HepG2 (cell line): ENCODE results near the gene SDK1. TPM values are rescaled to one million over a fixed set of nuclear protein-coding genes. Genes with fewer than 3 reads are reported as not detected.

Experiments
- ATAC-seq: fragments of 200-7000 bp; cut with Tn5 transposase; 3 replicates; pipeline ENCODE4 v1.9.1; 2020; ENCODE audit warnings: mild to moderate bottlenecking, moderate library complexity
- BruUV-seq: library from RNA; stranded (reverse); fragments of 400-500 nt; replicated peaks from 2 replicates; lab custom pipeline; 2021; lab: Mats Ljungman, UMichigan
- CTCF ChIA-PET: fragments of 300-600 bp; formaldehyde crosslinking; extraction: SDS; loops from one replicate; lab custom pipeline; 2021; ENCODE audit warnings: low total read pairs, inconsistent platforms, low intra/inter-chr PET ratio; lab: Yijun Ruan, JAX
- POLR2A ChIA-PET: fragments of 350-600 bp; sonication (Branson Sonifier 250); formaldehyde crosslinking; loops from one replicate; lab custom pipeline; 2020; ENCODE audit warnings: antibody characterized with exemption, inconsistent platforms; lab: Yijun Ruan, JAX
- DNase-seq: peaks from one replicate; pipeline ENCODE4 v3.0.0-alpha.2; 2015; ENCODE audit warnings: low spot score
- FAIRE-seq: peaks from 3 replicates; lab custom pipeline; 2011; peaks lifted over from hg19 to GRCh38; lab: Jason Lieb, UNC
- H2AFZ ChIP-seq: one replicate; pipeline ENCODE4 v1.6.1; 2011; ENCODE audit warnings: low read length, inconsistent platforms
- H3K27ac ChIP-seq: fragments of 300-600 bp; 3 replicates; pipeline ENCODE4 v1.8.0; 2011; ENCODE audit warnings: mixed run types, mild to moderate bottlenecking, mixed read lengths, low read length, inconsistent platforms; ENCODE audit not compliant: insufficient read depth; ENCODE audit errors: extremely low read length
- H3K27me3 ChIP-seq, 2 experiments: fragments of 200-600 bp in 1 of 2; 2 replicates in 1 of 2; 3 replicates in 1 of 2; pipeline versions ENCODE4 v1.6.0 to v1.8.0; 2011; ENCODE audit warnings: low read length in 2 of 2, mild to moderate bottlenecking in 2 of 2, moderate library complexity in 2 of 2, inconsistent platforms in 1 of 2; ENCODE audit not compliant: insufficient read depth in 2 of 2, control insufficient read depth in 1 of 2
- H3K36me3 ChIP-seq, 2 experiments: fragments of 200-600 bp in 1 of 2; replicated peaks in 1 of 2; 2 replicates in 1 of 2; 3 replicates in 1 of 2; pipeline versions ENCODE4 v1.5.1 to v1.8.0; 2011; ENCODE audit warnings: low read length in 2 of 2, inconsistent platforms in 1 of 2; ENCODE audit not compliant: insufficient read depth in 2 of 2, control insufficient read depth in 1 of 2
- H3K4me1 ChIP-seq: 2 replicates; pipeline ENCODE4 v1.5.1; 2012; ENCODE audit warnings: low read length, inconsistent platforms; ENCODE audit not compliant: insufficient read depth
- H3K4me2 ChIP-seq: 2 replicates; pipeline ENCODE4 v1.6.0; 2011; ENCODE audit warnings: low read depth, low read length, inconsistent platforms
- H3K4me3 ChIP-seq, 3 experiments: fragments of 200-600 bp in 1 of 3; sonication (generic), shearing (Covaris generic) in 1 of 3; replicated peaks in 1 of 3; 2 replicates each; pipeline ENCODE4 v1.5.1; 2011 to 2016; ENCODE audit warnings: low read length in 3 of 3, inconsistent platforms in 2 of 3, low read depth in 2 of 3, mild to moderate bottlenecking in 2 of 3, control low read depth in 1 of 3, mixed read lengths in 1 of 3; ENCODE audit not compliant: insufficient read depth in 1 of 3
- H3K79me2 ChIP-seq: one replicate; pipeline ENCODE4 v1.6.1; 2011; ENCODE audit warnings: low read length, inconsistent platforms; ENCODE audit not compliant: insufficient read depth
- H3K9ac ChIP-seq: 2 replicates; pipeline ENCODE4 v1.6.0; 2011; ENCODE audit warnings: mild to moderate bottlenecking, low read depth, low read length, inconsistent platforms; ENCODE audit not compliant: insufficient read depth
- H3K9me3 ChIP-seq: 2 replicates; pipeline ENCODE4 v1.5.1; 2012; ENCODE audit warnings: mild to moderate bottlenecking, low read length
- H4K20me1 ChIP-seq: 2 replicates; pipeline ENCODE4 v1.6.0; 2011; ENCODE audit warnings: inconsistent platforms, mild to moderate bottlenecking, low read length, moderate library complexity; ENCODE audit not compliant: insufficient read depth
- AHR ChIP-seq: IDR thresholded peaks from 2 replicates; pipeline ENCODE4 v1.6.1; 2018; ENCODE audit warnings: missing genetic modification reagents, missing compliant biosample characterization
- ARHGAP35 ChIP-seq: sonication (generic); formaldehyde crosslinking; IDR thresholded peaks from 2 replicates; pipeline ENCODE4 v1.9.0; 2022; ENCODE audit warnings: mild to moderate bottlenecking, inconsistent platforms, moderate library complexity, missing genetic modification reagents, borderline replicate concordance
- ATF5 ChIP-seq: sonication (generic); formaldehyde crosslinking; IDR thresholded peaks from 2 replicates; pipeline ENCODE4 v1.4.0; 2020; ENCODE audit warnings: mild to moderate bottlenecking, low read depth, missing genetic modification reagents
- HNF1A ChIP-seq, 2 experiments: sonication (generic) in 1 of 2; formaldehyde crosslinking in 1 of 2; IDR thresholded peaks; 2 replicates each; pipeline versions ENCODE4 v1.4.0 to v1.6.1; 2016 to 2020; ENCODE audit warnings: borderline replicate concordance in 1 of 2, low read depth in 1 of 2, mild to moderate bottlenecking in 1 of 2, missing genetic modification reagents in 1 of 2
- IRF2 ChIP-seq: IDR thresholded peaks from 2 replicates; pipeline ENCODE4 v1.6.1; 2018; ENCODE audit warnings: missing genetic modification reagents, missing compliant biosample characterization
- KMT2B ChIP-seq: IDR thresholded peaks from 2 replicates; pipeline ENCODE4 v1.6.1; 2016; ENCODE audit warnings: missing genetic modification reagents, missing compliant biosample characterization
- LRRFIP1 ChIP-seq: sonication (generic); formaldehyde crosslinking; conservative IDR thresholded peaks from 2 replicates; pipeline ENCODE4 v1.4.0; 2020; ENCODE audit warnings: missing genetic modification reagents
- MYC ChIP-seq: sonication (generic); formaldehyde crosslinking; IDR thresholded peaks from 2 replicates; pipeline ENCODE4 v1.9.0; 2021; ENCODE audit warnings: missing genetic modification reagents, borderline replicate concordance
- RNF2 ChIP-seq: fragments of 450-650 bp; conservative IDR thresholded peaks from 2 replicates; pipeline ENCODE4 v1.6.1; 2016; ENCODE audit warnings: low read depth
- SRF ChIP-seq: IDR thresholded peaks from 2 replicates; pipeline ENCODE4 v1.6.1; 2011; ENCODE audit warnings: mild to moderate bottlenecking, low read depth, low read length, moderate library complexity
- SRSF1 ChIP-seq: fragments of 200-400 bp; formaldehyde crosslinking; optimal IDR thresholded peaks from 2 replicates; pipeline ENCODE3; 2017; ENCODE audit warnings: mild to moderate bottlenecking, low read depth, low read length, moderate library complexity
- TOE1 ChIP-seq: sonication (generic); formaldehyde crosslinking; IDR thresholded peaks from 2 replicates; pipeline ENCODE4 v1.4.0; 2020; ENCODE audit warnings: mild to moderate bottlenecking, missing genetic modification reagents
- U2AF1 ChIP-seq: fragments of 200-400 bp; formaldehyde crosslinking; optimal IDR thresholded peaks from 2 replicates; pipeline ENCODE3; 2017; ENCODE audit warnings: mild to moderate bottlenecking, low read depth, low read length
- ZKSCAN1 ChIP-seq: fragments of 150-350 bp; IDR thresholded peaks from 2 replicates; pipeline ENCODE4 v1.6.1; 2014; ENCODE audit warnings: low read length
- ZNF331 ChIP-seq: sonication (generic); formaldehyde crosslinking; IDR thresholded peaks from 2 replicates; pipeline ENCODE4 v1.4.0; 2020; ENCODE audit warnings: missing genetic modification reagents
- ZNF549 ChIP-seq: sonication (generic); formaldehyde crosslinking; IDR thresholded peaks from 2 replicates; pipeline ENCODE4 v1.5.0; 2020; ENCODE audit warnings: missing genetic modification reagents
- WGBS: methylation state at CpG from one replicate; pipeline ENCODE4 v1.1.6; 2017; ENCODE audit warnings: low lambda C conversion rate; 5-methylcytosine and 5-hydroxymethylcytosine counted together
- in situ Hi-C: cut with HindIII; loops from 2 replicates; pipeline ENCODE4 v1.10.0; 2017; ENCODE audit warnings: low pct_unique_long_range_greater_than_20kb; ENCODE audit not compliant: extremely low pct_ligation_motif_present
- intact Hi-C: fragments of 100-400 bp; cut with micrococcal nuclease; formaldehyde crosslinking; loops from one replicate; pipeline ENCODE4 v1.10.0; 2022; ENCODE audit not compliant: unreplicated experiment
- polyA plus RNA-seq, 8 experiments: library from polyadenylated mRNA; depleted of rRNA in 3 of 8; stranded (reverse) in 7 of 8; unstranded in 1 of 8; fragments of >200 nt; fragmentation: Illumina TruSeq in 4 of 8; extraction: Trizol in 4 of 8; gene quantifications; 2 replicates each; pipeline versions ENCODE4 v1.2.1 to v1.2.3, GENCODE V29; 2011 to 2016; ENCODE audit warnings: low read depth in 4 of 8, missing spikeins in 1 of 8, mixed read lengths in 1 of 8; ENCODE audit not compliant: insufficient read depth in 1 of 8
- total RNA-seq, 5 experiments: library from RNA; depleted of rRNA; stranded (reverse); fragments of >200 nt; fragmentation: Illumina TruSeq; extraction: Trizol; gene quantifications; 2 replicates each; pipeline ENCODE4 v1.2.3, GENCODE V29; 2016; ENCODE audit warnings: low read depth in 1 of 5

Gene SDK1
- total and polyA plus RNA-seq, 2 of the 13 experiments (the other 11 are each of a cell fraction or from before 2014, with no cell fraction given), result 0.35 to 2.4 TPM

- TF ChIP-seq ZNF549 (CRISPR knock-in tag) (no peak), KMT2B (CRISPR knock-in tag) (no peak), ATF5 (CRISPR knock-in tag) (no peak), U2AF1 (no peak), ARHGAP35 (no peak), AHR (CRISPR knock-in tag) (no peak)
Measured at GRCh38 chr7:4212376-4212775, 911.3 kb downstream of the SDK1 start (continued).

GRCh38 chr7:4214291-4215155 lies 913.5 kb downstream of the SDK1 start:
- no TSS peak for BruUV-seq
- Histone ChIP-seq H3K4me2 (no peak overlapping the region), H3K27ac (no peak overlapping the region), H3K79me2 (no peaks in the 10 kb centered on the region), H3K9me3 (no peaks in the 10 kb centered on the region), H2AFZ (no peak overlapping the region), H3K4me3 (no peak overlapping the region), H3K9ac (no peak overlapping the region), H3K36me3 (no peaks in the 10 kb centered on the region), H3K27me3 (no peaks in the 10 kb centered on the region), H4K20me1 (no peaks in the 10 kb centered on the region), H3K4me1 (no peaks in the 10 kb centered on the region)
- FAIRE-seq, result no peak
- 78% methylated on average over 25 of the region's 32 CpGs for WGBS
- ChIA-PET POLR2A (no interaction called here), CTCF (no interaction called here)
- DNase-seq, result no peak
- ATAC-seq, result no peak
- intact Hi-C loops, result no loop called here
- in situ Hi-C loops, result no loop called here
- TF ChIP-seq IRF2 (CRISPR knock-in tag), result no peak
- TF ChIP-seq SRF, result no peak
- no peak for TF ChIP-seq HNF1A (IDR thresholded peaks at IDR 0.05; ENCODE audit: low read depth)
- no peak for TF ChIP-seq HNF1A (CRISPR knock-in tag; IDR thresholded peaks at IDR 0.05; ENCODE audit: borderline replicate concordance)
- TF ChIP-seq SRSF1, result no peak
- no peak for TF ChIP-seq LRRFIP1 (CRISPR knock-in tag)
- TF ChIP-seq TOE1 (CRISPR knock-in tag), result no peak
- no peak for TF ChIP-seq MYC (CRISPR knock-in tag)
- TF ChIP-seq RNF2, result no peak
- TF ChIP-seq ZKSCAN1, result no peak
- TF ChIP-seq ZNF331 (CRISPR knock-in tag), result no peak
